Brain pericyte (primary cell): ENCODE data around the gene ELAVL2.

ENCODE experiments used
- DNase-seq: peaks from one replicate; pipeline ENCODE4 v3.0.0-alpha.2; 2012; ENCODE audit warnings: low read depth, low spot score

Gene ELAVL2

GRCh38 chr9:23821375-23822181 lies 4.5 kb downstream of the ELAVL2 start:
- no peak for DNase-seq

GRCh38 chr9:23820451-23821374 lies 5.3 kb downstream of the ELAVL2 start:
- DNase-seq, result no peak

DNA sequence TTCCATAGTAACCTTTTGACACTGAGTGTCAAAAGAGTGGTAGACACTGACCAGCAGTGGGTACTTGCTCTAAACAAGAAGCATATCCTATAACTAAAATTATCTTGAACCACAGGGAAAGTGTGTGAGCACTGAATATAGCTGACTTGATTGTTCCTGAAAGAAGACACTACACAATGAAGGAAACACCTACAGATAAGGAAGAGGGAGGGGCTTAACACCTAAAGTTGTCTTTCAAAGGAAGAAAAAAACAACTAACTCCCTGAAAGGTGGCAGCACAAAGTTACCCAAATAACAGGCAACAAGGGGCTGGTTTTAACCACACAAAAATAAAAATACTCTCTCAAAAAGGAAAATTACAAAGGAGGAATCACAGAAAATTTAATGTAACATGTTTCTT lies 6.6 kb downstream of the ELAVL2 start:
- DNase-seq, result no peak

- DNase-seq, result no peak
These were observed 11.8 kb downstream of the ELAVL2 start for GRCh38 chr9:23814243-23814642.

DNA sequence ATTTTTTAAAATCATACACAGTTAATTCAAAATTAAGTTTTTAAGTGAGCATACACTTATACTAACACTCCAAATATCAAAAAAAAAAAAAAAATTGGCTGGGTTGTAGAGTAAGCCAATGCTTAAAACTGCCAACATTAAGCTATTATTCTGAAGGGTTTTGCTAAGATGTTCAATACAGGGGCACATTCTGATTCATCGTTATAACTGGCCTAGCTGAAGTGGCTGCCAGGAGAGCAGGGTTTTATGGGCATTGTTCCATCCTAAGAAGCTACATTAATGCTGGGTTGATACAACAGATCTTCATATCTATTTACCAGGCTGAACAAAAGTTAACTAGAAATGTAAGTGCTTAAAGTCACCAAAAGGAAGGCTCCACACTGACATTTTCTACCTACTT lies 13.4 kb downstream of the ELAVL2 start:
- no peak for DNase-seq

DNA sequence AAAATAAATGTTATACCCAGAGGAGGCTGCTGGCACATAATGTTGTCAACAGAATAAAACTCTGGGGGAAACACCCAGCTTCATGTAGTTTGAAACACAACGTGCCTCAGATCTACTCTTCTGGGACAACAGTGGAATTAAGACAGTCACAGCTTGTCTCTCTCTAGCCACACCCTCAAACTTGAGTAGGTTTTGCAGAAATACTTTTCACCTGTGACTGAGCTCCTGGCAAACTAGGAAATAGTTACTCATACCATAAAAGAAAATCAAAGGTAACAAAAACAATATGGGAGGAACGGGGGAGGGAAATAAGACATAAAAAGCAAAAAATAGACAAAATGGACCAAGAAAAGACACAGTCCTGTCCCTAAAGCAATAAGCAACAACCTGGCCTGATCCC lies 14.4 kb downstream of the ELAVL2 start:
- no peak for DNase-seq

DNA sequence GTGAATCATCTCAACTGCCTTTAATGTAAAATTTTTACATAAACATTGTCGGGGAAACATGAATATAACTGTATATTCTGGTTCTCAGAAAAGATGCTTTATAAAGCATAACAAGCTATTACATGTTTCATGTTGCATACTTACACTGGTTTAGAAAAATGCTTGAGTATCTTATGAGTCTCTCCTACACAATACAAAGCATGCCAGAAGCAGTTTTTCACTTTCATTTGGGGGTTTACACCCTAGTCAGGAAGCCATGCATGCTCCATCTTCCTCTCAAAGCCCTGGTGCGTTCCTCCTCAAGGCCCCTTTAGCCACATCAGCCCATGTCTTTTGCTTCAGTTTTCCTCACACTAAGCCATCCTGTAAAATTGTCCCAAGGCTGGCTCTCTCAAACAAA lies 22.8 kb downstream of the ELAVL2 start:
- DNase-seq, result no peak

GRCh38 chr9:23801523-23801922 lies 24.5 kb downstream of the ELAVL2 start:
- no peak for DNase-seq

GRCh38 chr9:23799521-23799920 lies 26.5 kb downstream of the ELAVL2 start:
- no peak for DNase-seq

- DNase-seq, result no peak
These were observed 27.7 kb downstream of the ELAVL2 start for GRCh38 chr9:23798325-23798724.

- no peak for DNase-seq
These were observed 29.8 kb downstream of the ELAVL2 start for GRCh38 chr9:23796209-23796608.

DNA sequence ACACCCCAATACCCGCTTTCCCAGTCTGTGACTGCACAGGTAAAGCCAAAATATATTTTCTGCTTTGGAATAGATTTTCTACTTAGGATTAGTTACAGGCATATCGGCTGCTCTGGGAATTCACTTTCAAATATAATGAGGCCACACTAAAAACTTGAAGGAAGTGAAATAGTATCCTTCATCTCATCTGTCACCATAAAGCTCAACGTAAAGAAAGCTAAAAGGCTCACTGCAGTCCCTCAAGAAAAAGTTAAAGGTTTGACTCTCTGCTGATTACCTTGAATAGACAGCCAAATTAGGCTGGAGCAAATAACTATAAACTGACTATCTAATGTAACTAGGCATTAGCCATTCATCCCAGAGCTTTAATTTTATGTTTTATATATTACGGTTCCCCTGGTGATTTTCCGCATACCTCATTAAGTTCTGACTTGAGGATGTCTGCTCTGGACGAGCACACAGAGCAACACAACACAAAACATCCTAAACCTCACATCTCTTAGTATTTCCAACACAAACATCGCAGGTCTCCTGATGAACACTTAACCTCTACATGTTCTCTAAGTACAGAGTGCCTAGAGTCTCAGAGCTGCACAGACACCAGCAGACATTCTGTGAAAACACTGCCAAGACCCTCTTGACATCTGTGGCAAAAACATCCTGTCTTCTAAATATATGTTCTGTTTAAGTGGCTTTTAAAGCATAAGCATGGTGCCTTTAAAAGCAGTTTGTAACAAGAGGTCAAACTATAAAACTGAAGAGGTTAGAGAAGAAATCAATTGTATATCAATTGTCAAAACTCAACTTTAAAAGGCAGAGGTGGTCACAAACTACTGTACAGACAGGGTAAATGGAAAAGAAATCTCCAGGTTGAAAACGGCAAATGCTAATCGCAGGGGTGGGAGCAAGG lies 35.4 kb downstream of the ELAVL2 start:
- DNase-seq, result no peak

- DNase-seq, result no peak
These were observed 36.3 kb downstream of the ELAVL2 start for GRCh38 chr9:23789529-23790254.

DNA sequence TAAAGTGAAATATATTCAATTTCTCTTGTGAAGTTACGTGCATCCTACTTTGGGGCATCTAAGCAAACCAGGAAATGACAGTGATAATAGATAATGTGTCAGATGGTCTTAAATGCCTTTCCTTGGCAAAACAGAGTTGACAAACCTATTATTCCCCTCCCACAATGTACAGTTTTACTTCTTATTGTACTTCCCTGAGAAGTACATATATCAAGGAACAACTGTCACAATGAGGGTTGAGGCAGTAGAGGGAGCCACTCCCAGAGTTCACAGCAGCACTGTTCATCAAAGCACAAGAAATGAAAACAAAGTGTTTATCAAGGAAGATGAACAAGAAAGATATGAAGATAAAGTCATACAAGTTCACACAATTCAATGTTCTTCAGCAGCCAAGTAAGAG lies 41.1 kb downstream of the ELAVL2 start:
- no peak for DNase-seq

DNA sequence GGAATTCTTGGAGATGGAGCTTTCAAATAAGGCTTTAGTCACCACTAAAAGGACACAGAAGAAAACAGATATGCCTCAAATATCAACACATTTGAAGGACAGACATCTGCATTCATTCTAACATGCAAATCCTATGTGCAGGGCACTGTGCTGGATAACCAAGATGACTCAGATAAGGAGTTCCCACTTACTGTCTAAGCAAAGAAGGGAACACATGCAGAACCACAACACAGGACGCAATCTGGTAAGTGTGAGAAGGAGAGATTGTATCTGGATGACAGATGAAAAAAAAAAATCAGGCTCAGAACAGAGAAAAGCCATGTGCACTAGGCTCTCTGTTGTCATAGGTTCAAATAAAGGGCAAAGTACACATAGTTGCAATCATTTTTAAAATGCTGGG lies 42.5 kb downstream of the ELAVL2 start:
- no peak for DNase-seq

GRCh38 chr9:23779220-23779619 lies 46.8 kb downstream of the ELAVL2 start:
- no peak for DNase-seq

- DNase-seq, result no peak
These were observed 48.7 kb downstream of the ELAVL2 start for GRCh38 chr9:23777328-23777727.

- no peak for DNase-seq
These were observed 50.5 kb downstream of the ELAVL2 start for GRCh38 chr9:23775549-23775948.

DNA sequence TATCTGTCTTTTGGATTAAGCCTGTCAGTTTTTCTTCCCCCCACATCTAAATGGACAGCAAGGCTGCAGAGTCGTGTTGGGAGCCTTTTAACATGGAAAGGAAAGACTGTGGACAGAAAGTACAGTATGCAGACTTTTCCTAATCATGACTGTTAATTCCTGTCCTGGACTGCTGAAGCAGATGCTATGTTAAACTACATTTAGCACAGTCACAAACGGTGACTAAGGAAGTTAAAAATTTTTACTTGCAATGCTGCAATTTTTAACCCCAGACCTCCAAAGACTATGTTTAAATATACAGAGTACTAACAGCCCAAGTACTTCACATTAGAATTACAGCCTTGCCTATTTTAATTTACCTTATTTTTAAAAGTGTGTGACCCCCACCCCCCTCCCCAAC lies 51.8 kb downstream of the ELAVL2 start:
- DNase-seq, result no peak

DNA sequence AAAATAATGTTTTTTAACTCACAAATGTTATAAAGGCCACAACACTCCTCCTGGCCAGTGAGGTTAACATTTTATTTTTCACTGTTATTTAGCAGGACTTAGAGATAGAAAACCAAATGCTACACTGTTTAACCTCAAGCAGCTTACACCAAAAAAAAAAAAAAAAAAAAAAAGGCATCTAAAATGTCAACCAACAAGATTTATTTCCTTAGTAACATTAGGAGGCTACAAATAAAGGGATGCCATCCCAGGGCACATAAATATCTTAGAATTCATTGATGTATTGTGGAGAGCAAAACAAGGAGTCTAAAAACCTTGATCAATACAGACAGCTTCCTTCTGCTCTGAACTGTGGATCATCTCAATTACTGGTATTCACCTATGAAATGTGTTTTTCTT lies 53.7 kb downstream of the ELAVL2 start:
- no peak for DNase-seq

DNA sequence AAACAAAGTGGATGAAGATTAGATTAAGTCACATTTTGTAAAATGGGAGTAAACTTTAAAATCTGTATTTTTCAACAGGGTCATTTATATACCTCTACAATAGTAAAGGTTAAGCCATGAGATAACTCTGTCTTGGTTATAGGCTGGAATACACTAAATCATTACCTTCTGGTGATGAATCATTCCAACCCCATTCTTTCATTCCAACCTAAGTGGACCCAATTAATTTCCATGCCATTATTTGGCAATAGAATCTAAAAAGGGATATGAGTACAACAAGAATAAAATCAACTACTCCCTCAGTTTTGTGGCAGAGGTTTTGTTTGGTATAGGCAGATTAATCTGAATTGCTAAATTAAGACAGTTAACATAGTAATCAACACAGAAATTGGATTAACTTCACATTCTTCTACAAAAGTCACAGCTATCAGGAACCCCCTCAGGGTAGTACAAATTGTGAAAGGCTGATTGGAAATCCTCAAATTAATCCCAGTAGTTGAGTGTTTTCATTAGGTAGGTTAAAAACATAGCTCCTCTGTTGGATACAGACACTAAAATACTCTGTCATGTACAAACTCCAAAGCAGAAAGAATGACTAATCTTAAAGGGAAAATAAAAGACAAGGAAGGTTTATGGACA lies 54.2 kb downstream of the ELAVL2 start:
- no peak for DNase-seq
